Activated CD8-positive, alpha-beta memory T cell treated with anti-CD3 and anti-CD28 coated beads, Interleukin-2, amount 50 U/mL, for 24 hours (primary cell): Measurements from ENCODE around the gene TFEC.
"Not testable (repeated sequence)": the region's sequence is repeated elsewhere in the genome, so short reads cannot be mapped to it uniquely, and the experiment has no call there.

ENCODE experiments used
- DNase-seq: peaks from one replicate; pipeline ENCODE4 v3.0.0-alpha.2; 2020; ENCODE audit errors: extremely low read depth

Gene TFEC

DNA sequence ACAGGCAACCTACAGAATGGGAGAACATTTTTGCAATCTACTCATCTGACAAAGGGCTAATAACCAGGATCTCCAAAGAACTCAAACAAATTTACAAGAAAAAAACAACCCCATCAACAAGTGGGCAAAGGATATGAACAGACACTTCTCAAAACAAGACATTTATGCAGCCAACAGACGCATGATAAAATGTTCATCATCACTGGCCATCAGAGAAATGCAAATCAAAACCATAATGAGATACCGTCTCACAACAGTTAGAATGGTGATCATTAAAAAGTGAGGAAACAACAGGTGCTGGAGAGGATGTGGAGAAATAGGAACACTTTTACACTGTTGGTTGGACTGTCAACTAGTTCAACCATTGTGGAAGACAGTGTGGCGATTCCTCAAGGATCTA lies 100.8 kb downstream of the TFEC start:
- not testable (repeated sequence) for DNase-seq

DNA sequence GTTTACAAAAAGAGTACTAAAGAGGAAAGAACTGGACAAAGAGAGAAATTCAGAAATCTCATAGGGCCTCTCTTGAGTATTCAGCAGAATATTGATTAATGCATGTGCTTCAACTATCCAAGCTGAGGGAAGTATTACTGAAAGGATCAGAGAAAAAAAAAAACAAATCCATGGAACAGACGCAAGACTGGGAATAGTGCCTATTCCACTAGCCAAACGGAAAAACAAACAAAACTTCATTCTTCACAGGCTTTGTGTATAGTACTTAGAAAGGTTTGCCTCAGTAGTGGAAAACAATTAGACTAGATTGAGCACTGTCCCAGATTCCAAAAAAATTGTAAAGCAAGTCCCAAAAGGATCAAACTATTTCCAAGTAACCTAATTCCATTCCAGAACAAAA lies 106.2 kb downstream of the TFEC start:
- DNase-seq, result no peak

DNA sequence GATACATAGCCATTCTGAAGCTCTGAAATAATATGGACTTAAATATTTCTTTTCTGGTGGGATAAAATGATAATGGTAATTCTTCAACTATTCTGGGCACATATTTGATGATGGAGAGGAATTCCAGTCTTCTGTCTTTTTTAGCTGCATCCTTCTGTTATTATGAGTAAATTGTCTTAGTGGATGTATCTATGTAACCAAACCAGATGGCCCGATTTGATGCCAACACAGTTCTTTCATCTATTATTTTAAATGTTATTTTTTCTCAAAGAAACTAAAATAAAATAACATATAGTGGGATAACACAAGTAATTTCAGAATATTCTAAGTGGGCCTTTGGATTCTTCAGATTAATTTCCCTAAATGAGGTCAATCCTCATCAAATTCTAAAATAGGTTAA lies 110.2 kb downstream of the TFEC start:
- DNase-seq, result no peak

DNA sequence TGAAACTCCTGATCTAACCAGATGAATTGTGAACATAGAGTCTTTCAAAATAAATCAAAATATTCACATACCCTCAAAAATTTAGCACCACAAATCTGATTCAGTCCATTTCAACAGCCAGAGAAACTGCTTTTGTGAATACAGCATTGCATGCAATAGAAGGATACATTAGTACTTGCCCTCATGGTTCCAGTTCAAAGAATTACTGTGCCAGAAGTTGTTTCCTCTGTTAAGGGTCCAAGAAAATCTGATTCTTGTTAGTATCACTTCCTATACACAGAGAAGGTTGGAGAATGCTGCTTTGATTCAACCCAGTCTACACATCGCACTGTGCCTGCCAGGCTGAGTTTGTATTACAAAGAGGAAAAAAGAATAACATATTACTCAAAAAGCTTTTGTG lies 115.6 kb downstream of the TFEC start:
- DNase-seq, result no peak

DNA sequence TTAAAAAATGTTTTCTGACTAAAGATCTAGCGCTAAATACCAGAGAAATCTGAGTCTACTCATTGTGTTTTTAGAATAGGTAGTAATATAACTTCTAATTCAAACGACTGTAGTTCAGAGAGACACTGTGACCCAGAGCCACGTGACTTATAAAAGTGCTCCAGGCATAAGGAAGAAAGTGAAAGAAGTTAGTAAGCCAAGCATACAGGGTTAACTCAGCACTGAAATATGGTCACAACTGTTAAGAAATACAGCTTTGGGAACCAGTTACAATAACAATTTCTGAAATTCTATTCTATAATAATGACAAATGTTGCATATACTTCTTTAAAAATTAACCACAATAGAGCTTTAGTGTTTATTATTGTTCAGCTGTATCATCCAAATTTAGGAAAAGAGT lies 119.1 kb downstream of the TFEC start:
- DNase-seq, result no peak

DNA sequence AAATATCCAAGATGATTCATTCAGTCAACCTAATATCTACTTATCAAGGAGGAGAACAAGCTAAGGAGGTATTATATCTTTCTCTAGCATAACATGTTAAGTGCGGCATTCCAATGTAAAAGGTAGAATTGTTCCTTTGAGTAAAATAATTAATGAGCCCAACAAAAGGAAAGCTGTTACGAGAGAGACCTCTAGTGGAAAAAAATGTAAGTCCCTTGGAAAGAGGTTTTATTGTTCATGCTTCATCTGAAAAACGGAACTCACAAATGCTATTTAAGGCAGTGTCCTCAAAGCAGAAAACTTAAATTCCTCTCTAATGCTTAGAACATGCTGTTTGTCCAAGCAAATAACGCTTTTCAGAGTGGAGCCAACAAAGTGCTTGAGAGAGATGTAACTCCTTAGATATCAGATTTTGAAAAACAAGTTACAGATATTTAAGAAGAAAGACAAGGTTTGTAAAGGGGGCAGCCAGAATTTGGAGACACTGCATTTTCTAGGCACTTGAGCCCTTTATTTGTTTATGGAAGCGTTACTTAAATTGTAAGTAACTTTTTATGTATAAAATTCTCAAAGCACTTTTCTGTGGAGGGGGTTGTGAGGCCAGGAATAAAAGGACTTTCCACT lies 119.9 kb downstream of the TFEC start:
- no peak for DNase-seq

DNA sequence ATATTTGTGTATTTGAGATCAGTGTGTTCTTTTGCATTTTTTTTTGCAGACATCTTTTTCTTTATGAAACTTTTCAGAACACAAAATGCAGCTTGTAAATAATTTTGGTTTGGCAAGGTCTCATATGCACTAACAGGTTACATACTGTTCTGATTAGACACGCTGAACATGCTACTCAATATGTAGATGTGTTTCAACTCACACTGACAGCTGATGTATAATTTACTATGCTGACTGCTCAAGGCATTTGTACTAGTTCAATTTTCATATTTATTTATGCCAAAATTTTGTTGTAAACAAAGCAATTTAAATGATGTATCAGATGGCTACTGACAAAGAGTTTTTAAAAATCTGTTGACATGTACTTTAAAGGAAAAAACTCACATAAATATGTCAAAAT lies 123.8 kb downstream of the TFEC start:
- DNase-seq, result no peak

DNA sequence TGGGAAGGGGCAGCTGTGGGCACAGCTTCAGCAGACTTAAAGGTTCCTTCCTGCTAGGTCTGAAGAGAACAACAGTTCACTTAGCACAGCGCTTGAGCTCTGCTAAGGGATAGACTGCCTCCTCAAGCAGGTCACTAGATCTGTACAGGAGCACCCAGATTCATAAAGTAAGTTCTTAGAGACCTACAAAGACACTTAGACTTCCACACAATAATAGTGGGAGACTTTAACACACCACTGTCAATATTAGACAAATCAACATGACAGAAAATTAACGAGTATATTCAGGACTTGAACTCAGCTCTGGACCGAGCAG lies 140.9 kb downstream of the TFEC start:
- no peak for DNase-seq

DNA sequence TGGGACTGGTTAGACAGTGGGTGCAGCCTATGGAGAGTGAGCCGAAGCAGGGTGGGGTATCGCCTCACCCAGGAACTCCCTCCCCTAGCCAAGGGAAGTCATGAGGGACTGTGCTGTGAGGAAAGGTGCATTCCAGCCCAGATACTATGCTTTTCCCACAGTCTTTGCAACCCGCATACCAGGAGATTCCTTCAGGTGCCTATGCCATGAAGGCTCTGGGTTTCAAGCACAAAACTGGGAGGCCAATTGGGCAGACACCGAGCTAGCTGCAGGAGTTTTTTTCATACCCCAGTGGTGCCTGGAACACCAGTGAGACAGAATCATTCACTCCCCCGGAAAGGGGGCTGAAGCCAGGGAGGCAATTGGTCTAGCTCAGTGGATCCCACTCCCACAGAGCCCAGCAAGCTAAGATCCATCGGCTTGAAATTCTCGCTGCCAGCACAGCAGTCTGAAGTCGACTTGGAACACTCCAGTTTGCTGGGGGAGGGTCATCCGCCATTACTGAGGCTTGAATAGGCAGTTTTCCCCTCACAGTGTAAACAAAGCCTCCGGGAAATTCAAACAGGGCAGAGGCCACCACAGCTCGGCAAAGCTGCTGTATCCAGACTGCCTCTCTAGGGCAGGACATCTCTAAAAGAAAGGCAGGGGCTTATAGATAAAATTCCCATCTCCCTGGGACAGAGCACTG lies 141.4 kb downstream of the TFEC start:
- DNase-seq, result no peak

DNA sequence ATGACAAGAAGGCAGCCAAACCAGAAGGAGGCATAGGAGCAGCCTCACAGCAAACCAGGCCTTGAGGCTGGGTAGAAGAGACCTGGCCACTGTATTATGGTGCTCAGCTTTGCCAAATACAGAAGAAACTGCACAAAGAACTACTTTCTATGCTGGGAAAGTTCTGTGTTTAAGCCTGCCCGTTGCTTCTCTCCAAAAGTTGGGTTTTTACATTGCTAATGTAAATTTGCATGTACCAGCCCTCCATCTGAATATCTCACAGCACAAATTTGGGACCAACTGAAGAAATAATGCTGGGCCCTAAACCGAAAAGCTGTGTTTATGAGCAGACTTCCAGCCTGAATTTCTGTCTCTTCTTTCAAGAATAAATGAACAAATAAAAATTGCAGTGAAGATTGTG lies 145.0 kb downstream of the TFEC start:
- DNase-seq, result no peak
